Ureter (tissue), 1 donor: Measurements from ENCODE around the gene COQ3. TPM values are rescaled to one million over a fixed set of nuclear protein-coding genes. Genes with fewer than 3 reads are reported as not detected.
A peak's percentile ranks its signal among the peaks of the same experiment; 100 is the strongest.

Source experiments
- DNase-seq: peaks from one replicate; pipeline ENCODE4 v3.0.0-alpha.2; 2020; ENCODE audit warnings: low spot score
- total RNA-seq: library from RNA; stranded (reverse); gene quantifications from one replicate; pipeline ENCODE4 v1.2.4, GENCODE V29; 2023
- donor health status: DM: yes; HTN: yes; CAD: no.

The COQ3 gene, protein sequence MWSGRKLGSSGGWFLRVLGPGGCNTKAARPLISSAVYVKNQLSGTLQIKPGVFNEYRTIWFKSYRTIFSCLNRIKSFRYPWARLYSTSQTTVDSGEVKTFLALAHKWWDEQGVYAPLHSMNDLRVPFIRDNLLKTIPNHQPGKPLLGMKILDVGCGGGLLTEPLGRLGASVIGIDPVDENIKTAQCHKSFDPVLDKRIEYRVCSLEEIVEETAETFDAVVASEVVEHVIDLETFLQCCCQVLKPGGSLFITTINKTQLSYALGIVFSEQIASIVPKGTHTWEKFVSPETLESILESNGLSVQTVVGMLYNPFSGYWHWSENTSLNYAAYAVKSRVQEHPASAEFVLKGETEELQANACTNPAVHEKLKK
- total RNA-seq = 10.9 TPM

DNA sequence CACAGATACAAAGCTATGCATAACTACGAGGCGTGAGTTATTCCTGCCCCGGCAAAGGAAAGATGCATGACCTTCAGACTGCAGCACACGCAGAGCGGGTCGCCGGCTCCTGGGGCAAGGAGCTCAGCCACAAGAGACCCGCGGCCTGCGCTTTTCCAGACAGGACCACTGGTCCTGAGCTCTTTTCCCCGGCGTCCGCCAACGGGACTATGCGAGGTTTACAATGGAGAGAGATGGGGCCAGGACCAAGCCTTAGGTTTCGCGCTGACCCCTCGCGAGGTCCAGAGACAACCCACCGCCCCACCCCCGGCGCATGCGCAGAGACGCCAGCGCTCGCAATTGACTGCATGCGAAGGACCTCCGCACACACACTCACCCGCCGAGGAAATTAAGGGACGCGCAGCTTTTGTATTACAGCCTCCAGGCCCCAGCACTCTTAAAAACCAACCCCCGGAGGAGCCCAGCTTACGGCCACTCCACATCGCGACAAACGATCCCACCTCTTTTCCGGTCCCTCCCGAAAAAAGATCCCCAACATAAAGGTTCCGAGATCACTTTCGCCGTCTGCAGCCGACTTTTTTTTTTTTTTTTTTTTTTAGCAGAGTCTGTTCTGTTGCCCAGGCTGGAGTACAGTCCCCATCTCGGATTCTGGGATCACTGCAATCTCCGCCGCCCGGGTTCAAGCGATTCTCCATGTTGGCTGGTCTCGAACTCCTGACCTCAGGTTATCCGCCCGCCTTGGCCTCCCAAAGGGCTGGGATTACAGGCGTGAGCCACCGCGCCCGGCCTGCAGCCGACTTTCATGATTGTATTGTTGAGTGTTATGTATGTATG, at the start of gene COQ3:
COQ3 (minus strand) TSS at position 498 of the 834 bp plus-strand sequence; CDS start at position 482, 16 bp downstream.
- peak; percentile 49 for DNase-seq

DNA sequence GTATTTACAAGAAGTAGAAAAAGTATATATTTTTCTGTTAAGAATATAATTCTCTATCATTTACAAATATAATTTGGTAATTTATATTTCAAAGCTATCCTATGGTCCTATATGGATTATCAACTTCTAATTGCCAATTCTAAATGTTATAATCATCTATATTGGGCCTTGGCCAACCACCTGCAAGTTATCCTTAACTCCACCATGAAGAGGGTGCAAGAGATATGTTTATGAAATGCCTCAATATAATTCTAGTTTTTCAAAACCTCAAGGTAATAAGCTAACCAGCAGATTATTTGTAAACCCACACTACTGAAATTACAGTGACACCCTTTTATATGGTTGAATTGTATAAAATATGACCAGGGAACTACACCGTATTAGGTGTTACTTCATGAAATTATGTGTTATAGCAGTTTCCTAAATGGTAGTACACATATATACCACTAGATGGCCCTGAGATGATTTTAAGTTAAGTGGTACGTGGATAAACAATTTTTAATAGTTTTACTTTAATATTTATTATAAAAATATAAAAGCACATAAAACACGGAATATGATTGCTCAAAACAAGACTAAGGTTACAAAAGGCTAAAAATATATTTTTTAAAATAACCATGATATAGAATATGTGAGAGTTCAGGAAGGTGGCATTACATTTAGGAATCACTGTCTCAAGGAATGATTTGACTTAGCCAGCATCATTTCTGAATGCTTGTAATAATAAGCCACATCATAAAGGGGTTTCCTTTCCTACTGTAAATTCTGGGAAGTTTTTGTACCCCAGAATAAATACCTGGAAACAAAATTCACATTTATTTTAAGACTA, 40.9 kb upstream of the COQ3 start:
- no peak for DNase-seq

DNA sequence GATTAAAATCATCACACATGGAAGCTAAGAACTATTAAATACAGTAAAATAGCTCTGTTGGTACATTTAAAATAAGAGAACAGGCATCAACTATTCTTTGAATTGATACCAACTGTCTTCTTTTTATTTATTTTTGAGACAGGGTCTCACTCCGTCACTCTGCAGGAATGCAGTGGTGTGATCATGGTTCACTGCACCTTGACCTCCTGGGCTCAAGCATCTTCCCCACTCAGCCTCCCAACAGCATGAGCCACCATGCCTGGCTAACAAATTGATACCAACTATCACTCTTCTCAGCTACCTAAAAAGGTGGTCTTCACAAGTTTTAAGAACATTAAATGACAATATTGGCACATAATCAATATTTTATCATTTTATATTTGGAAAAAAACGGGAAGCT, 38.9 kb upstream of the COQ3 start:
- DNase-seq = no peak

DNA sequence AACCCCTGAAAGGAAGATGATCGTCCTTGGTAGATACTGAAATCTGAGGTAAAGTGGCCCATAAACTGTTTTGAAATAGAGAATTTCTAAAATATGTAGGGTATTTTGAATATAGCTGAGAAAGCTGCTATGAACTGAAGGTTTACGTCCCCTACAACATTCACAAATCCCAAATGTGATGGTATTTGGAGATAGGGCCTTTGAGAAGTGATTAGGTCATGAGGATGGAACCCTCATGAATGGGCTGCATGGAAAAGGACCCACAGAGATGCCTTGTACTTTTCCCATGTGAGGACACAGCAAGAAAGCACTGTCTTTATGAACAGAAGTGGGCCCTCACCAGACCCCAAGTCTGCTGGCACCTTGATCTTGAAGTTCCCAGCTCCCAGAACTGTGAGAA, 37.9 kb upstream of the COQ3 start:
- no peak for DNase-seq

DNA sequence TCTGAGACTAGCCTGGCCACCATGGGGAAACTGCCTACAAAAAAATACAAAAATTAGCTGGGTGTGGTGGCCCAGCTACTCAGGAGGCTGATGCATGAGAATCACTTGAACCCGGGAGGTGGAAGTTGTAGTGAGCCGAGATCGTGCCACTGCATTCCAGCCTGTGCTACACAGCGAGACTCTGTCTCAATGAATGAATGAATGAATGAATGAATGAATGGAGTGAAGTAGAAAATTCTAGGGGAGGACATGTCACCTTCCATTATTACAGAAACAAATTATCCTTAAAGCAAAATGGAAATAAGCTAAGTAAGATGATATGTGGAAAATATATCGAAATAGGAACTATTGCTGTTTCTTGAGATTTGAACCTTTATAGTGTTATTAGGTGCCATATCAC, 34.0 kb upstream of the COQ3 start:
- no peak for DNase-seq

DNA sequence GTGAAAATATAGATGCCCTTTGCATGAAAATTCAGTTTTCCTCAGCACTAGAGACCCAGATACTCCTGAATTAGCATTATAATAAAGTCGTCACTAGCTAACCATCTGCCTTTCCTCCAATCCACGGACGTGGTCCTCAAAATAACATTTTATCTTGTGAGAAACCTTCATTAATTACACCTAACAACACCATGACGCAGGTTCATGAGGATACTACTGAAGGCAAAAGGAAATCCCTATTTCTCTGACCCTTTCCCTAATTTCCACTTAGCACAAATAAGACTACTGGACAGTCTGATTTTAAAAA, 32.4 kb upstream of the COQ3 start:
- no peak for DNase-seq

DNA sequence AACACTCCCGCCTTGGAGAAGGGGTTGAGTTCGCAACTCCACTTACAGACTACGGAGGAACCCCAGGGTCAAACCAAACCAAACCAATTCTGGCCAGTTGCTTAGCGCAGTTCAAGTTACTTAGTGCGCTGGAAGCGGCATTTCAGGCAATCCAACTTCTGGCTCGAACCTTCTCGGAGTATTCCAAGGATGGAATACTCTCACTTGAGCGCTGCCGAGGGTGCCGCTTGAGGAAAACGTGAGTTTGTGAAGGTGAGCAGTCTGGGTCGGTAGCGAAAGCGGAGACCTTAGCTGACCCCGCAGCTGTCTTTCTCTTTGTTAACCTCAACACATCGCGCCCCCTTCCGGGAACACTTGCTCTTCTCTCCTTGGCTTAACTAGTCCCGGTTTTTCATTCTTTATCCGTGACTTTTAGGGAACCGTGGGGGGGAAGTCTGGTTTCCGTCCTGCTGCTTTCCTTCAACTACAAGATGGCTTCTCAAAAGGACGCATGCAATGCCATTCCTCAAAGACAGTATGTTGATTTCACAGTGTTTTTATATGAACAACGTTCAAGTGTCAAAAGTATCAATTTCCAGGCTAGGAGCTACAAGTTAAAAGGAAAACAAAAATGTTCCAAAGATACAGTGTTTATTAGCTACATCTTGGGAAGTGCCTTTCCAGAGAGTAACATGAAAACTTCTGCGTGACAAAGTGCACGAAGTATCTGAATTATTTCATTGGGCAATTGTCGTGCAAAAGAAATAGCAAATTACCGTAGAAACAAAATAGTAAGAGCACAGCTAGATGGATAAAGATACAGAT, 31.9 kb upstream of the COQ3 start:
- DNase-seq = peak; percentile 84

DNA sequence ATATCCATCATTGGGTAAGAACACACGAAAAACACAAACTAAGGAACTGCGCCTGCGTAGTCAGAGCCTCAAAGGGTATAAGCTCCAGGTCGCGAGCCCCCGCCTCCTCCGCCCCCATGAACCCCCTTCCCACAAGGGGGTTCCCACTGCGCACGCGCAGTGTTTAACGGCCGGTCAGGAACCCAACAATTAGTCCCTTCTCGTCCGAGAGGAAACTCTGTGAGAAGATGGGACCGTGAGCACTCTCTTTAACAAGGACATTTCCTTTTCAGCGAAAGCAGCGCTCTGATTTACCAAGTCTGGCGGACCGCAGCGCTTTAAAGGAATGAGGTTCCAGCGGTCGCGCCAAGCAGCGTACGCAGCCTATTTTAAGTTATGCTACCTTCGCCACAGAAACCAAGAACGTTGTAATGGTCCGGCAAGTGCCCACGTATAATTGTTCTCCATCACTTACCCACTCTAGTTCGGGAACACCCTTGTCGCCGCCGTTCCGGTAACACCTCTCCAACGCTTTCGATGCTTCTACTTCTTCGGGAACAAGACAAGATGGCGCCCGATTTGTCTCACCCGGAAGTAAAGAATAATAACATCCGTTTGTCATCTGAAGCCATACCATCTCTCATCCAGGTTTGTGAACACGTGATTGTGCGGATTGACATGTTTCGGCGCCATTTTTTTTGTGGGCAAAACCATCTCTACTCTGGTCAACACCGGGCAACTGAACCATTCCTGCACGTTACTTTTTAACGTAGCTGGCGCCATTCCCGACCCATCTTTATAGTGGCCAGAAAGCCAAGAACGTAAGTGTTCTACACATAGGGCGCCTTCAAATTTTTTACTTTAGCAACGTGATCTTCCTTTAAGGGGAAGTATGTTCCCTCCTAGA, 31.0 kb upstream of the COQ3 start, which contains the start of gene PNISR:
PNISR (minus strand) TSS at position 548 of the 886 bp plus-strand sequence. CDS start 10,649 bp downstream, outside the sequence.
- DNase-seq = peak; percentile 95

DNA sequence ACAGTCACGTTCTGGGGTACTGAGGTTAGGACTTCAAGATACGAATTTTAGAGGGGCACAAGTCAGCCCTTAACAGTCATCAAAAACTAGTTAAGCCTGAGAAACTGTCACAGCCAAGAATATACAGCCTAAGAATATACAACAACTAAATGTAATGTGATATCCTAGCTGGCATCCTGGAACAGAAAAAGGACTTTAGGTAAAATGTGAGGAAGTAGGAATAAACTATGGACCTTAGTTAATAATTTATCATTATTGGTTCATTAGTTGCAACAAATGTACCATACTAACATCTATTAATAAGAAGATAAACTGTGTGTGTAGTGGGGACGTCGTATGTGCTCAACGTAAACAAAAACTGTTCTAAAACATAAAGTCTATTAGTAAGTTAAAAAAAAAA, 30.0 kb upstream of the COQ3 start:
- DNase-seq = no peak

DNA sequence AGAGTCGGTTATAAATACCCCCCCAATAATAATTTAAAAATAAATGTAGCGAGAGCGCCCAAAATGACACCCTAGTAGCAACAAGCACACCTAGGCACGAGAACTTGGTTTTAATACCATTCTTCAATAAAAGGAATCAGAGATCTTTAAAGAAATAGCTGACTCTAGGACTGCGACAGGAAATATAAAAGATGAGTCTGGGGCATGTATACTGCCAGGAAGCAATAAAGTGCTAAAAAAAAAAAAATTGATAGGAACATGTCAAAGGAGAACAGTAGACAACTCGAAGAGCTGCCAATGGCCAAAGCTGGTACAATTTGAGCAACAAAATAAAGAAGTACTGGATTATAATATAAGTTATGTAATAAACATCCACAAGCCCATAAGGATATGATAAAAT, 28.9 kb upstream of the COQ3 start:
- no peak for DNase-seq

DNA sequence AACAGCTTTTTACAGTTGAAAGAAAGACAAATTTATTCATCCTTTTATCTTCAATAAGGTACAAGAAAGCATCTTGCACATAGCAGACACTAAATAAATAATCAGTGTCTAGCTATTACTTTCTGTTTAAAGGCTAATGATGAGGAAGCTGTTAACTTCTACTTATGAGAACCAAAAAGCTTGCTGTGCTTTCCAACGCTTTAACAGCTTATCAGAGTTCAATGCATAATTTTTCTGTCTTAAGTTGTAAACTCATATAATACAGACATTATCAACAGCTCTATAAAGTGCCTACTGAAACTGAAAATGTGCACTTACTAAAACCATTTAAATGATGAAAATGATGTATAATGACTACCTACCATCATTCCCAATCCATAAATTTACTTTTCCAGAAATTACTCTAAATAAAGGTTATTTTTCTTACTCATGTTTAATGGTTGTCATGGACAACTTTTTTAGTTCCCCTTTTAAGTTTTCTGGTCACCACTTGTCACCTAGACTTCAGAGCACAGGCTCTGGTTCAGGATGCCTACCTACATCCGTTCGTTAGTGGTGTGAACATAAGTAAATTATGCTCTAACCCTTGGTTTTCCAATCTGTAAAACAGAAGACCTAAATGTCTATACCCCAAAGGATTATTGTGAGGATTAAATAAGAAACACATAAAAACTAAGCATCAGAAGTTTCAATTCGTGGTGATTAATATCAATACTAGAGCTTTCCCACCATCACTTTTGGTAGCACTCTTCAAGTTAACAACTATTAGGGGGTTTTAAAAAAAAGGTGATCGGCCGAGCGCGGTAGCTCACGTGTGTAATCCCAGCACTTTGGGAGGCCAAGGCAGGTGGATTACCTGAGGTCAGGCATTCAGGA, 23.1 kb upstream of the COQ3 start:
- DNase-seq = no peak

DNA sequence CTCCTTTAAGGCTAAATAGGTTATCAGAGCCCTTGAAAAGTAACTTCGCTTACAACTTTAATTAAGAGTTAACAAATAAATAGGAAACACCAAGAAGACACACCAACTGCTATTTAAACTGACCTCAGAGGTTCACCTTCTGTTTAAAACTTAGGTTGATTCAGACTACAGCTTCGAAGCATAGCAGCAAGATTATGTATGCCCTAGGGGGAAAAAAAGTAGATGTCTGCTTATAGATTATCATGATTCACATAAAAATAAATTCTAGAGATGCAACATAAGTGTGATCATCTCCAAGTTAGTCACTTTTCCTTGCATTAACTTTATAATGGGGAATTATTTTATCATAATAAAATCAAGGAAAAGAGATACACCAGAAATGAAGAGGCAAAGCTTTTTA, 22.2 kb upstream of the COQ3 start:
- DNase-seq = no peak

DNA sequence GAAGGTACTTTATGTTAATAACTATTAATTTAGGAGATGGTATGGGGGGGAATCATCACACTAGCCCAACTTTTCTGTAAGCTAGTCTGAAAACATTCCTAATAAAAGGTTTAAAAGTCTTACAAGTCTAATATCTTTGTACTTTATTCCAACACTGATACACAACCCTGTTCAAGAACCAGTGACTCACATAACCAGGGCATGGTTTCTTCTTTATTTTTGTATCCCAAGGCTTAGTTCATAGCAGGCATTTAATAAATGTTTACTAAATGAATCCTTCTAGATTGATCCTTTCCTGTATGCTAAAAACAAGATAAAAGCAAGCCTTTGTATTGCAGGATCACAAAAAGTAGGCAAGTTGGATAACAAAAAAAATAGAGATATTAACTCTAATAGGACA, 21.5 kb upstream of the COQ3 start:
- no peak for DNase-seq

DNA sequence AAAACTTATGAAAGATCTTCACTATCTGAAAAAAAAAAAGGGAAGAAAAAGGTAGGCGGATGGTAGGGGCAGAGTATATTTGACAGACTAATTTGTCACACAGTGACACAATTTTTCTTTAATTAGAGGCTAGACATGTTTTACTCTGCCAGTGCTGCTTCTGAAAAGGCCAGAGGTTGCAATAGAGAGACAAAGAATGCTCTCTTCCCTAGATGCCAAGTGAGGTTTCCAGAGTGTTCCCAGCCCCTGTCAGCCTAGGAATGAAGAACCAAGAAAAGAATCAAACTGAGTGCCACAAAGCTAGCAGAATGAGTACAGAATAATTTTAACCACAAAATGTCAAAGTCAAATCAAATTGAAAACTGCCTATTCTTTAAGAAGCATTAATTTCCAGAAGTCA, 18.1 kb upstream of the COQ3 start:
- DNase-seq = no peak

DNA sequence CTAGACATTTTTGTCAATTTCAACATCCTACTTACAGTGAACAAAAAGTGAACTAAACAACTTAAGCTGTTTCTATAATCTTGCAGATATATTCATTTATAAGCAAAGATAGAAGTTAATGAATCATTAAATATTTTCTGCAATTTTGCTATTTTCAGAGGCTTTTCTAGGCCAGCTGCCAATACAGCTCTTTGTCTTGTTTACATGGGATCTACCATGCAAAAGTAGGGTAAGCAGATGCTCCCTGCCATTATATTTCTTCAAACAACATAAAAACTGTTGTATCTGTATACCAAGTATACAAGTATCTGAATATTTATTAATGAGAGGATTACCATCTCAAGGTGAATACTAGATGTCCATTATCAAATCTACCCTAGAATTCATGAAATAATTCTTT, 15.7 kb upstream of the COQ3 start:
- DNase-seq = no peak

DNA sequence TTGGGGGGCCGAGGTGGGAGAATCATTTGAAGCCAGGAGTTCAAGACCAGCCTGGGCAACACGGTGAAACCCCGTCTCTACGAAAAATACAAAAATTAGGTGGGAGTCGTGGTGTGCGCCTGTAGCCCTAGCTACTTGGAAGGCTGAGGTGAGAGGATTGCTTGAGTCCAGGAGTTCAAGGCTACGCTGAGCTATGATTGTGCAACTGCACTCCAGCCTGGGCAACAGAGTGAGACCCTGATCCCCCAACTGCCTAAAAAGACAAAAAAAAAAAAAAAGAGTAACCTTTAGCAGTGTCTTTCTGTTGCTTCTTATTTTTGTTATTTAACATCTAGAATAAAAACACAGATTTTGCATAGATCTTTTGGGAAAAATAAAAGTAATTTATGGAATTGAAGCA, 13.1 kb upstream of the COQ3 start:
- no peak for DNase-seq

DNA sequence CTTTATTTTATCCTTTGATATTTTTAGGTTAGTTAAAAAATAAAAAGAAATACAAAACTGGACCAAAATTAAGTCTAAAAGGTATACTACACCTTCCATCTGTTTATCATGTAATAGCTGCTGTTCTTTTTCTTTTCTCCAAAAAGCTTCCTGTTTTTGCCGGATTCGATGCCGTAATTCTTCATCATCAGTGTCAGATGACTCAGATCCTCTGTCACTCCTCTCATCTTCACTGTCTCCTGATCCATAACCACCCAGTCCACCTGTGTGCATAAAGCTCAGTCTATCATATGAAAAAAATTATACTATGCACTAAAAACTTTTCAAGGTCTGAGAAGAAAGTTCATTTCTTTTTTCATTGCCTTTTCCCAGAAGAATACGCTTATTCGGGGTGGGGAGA, 8.5 kb upstream of the COQ3 start:
- no peak for DNase-seq

DNA sequence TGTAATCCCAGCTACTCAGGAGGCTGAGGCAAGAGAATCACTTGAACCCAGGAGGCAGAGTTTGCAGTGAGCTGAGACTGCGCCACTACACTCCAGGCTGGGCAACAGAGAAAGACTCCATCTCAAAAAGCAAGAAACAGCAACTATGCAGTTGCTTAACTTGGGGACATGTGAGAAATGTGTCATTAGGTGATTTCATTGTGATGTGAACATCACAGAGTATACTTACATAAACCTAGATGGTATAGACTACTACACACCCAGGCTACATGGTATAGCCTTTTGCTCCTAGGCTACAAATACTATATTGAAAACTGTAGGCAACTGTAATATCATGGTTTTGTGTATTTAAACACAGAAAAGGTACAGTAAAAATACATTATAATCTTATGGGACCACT, 3.3 kb upstream of the COQ3 start:
- no peak for DNase-seq

DNA sequence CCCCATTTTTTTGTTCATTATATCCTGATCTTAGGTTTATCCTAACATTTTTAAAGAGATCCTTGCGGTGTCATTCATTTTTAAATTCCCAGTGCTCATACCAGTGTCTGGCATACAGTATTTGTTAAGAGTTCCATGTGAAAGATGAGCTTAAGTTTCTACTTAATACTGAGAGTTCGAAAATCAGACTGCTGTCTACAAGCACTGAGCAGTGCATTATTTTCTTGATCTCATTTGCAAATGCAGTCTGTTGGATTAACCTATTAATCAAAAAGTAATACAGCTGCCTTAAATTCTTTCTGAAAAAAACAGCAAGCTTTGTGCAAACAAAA, 663 bp downstream of the COQ3 start:
- DNase-seq = no peak

DNA sequence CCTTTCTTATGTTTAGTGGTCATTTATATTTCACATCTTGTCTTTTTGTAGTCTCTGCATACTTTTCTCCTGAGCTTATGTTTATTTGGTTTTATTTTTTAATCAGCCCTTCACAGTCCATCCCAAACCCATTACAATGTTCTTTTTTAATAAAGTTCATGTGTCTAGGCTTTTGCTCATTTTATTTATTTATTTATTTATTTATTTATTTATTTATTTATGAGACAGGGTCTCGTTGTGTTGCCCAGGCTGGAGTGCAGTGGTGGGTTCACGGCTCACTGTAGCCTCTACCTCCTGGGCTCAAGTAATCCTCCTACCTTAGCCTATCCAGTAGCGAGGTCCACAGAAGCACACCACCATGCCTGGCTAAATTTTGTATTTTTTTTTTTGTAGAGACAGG, 3.1 kb downstream of the COQ3 start:
- DNase-seq = no peak
